Left hindlimb (tissue), 1 donor: Measurements from ENCODE around the gene NXPH4.

Experiments
- DNase-seq: peaks from one replicate; pipeline ENCODE4 v3.0.0-alpha.2; 2018

NXPH4 gene

GRCh38 chr12:57205931-57206330, 10.7 kb upstream of the NXPH4 start:
- no peak for DNase-seq

- no peak for DNase-seq
These were observed 8.6 kb upstream of the NXPH4 start for GRCh38 chr12:57207731-57208630.

GRCh38 chr12:57208631-57209282, 7.8 kb upstream of the NXPH4 start:
- no peak for DNase-seq

GRCh38 chr12:57209916-57210315, 6.7 kb upstream of the NXPH4 start:
- no peak for DNase-seq

- DNase-seq = no peak
These were observed 6.1 kb upstream of the NXPH4 start for GRCh38 chr12:57210461-57210860.

- DNase-seq = no peak
These were observed 5.5 kb upstream of the NXPH4 start for GRCh38 chr12:57210926-57211692.

GRCh38 chr12:57211791-57212700, 4.5 kb upstream of the NXPH4 start:
- no peak for DNase-seq

- DNase-seq = no peak
These were observed 3.9 kb upstream of the NXPH4 start for GRCh38 chr12:57212701-57213057.

GRCh38 chr12:57213058-57213715, 3.4 kb upstream of the NXPH4 start:
- DNase-seq = peak; percentile 91

GRCh38 chr12:57213763-57214397, 2.7 kb upstream of the NXPH4 start:
- no peak for DNase-seq

GRCh38 chr12:57214398-57214781, 2.2 kb upstream of the NXPH4 start:
- peak; percentile 55 for DNase-seq

- no peak for DNase-seq
These were observed 1.5 kb upstream of the NXPH4 start for GRCh38 chr12:57215065-57215464.

- no peak for DNase-seq
These were observed 953 bp upstream of the NXPH4 start for GRCh38 chr12:57215668-57216013.

GRCh38 chr12:57216921-57217879, 606 bp downstream of the NXPH4 start:
- peak; percentile 66 for DNase-seq

- no peak for DNase-seq
These were observed 1.6 kb downstream of the NXPH4 start for GRCh38 chr12:57218030-57218853.

- no peak for DNase-seq
These were observed 2.8 kb downstream of the NXPH4 start for GRCh38 chr12:57219205-57219992.

GRCh38 chr12:57219993-57220754, 3.6 kb downstream of the NXPH4 start:
- DNase-seq = no peak

- no peak for DNase-seq
These were observed 4.2 kb downstream of the NXPH4 start for GRCh38 chr12:57220770-57221168.
